Endodermal cell (in vitro differentiated cells): ENCODE measurements around the gene COL9A3. TPM values are rescaled to one million over a fixed set of nuclear protein-coding genes. Genes with fewer than 3 reads are reported as not detected.

ENCODE experiments used
- DNase-seq: peaks from one replicate; pipeline ENCODE4 v3.0.0-alpha.2; 2017
- H3K27ac ChIP-seq: 2 replicates; pipeline ENCODE4 v1.5.1; 2013; ENCODE audit warnings: mild to moderate bottlenecking, low read depth, low read length, moderate library complexity
- H3K27me3 ChIP-seq: 2 replicates; pipeline ENCODE4 v1.6.1; 2013; ENCODE audit warnings: mild to moderate bottlenecking, low read length, moderate library complexity; ENCODE audit not compliant: insufficient read depth, control insufficient read depth, poor library complexity, severe bottlenecking
- H3K36me3 ChIP-seq: 2 replicates; pipeline ENCODE4 v1.7.0; 2013; ENCODE audit warnings: mild to moderate bottlenecking, low read length, moderate library complexity; ENCODE audit not compliant: control insufficient read depth, insufficient read depth
- H3K4me1 ChIP-seq: one replicate; pipeline ENCODE4 v1.7.0; 2013; ENCODE audit warnings: low read length; ENCODE audit not compliant: control insufficient read depth, insufficient read depth
- H3K4me3 ChIP-seq: 2 replicates; pipeline ENCODE4 v1.5.1; 2013; ENCODE audit warnings: mild to moderate bottlenecking, low read length, moderate library complexity
- H3K9ac ChIP-seq: 2 replicates; pipeline ENCODE4 v1.6.1; 2013; ENCODE audit warnings: mild to moderate bottlenecking, low read length, moderate library complexity; ENCODE audit not compliant: poor library complexity, severe bottlenecking; ENCODE audit errors: extremely low read depth
- H3K9me3 ChIP-seq: 2 replicates; pipeline ENCODE4 v1.6.1; 2013; ENCODE audit warnings: mild to moderate bottlenecking, low read length, moderate library complexity; ENCODE audit not compliant: control insufficient read depth
- H3K27ac Mint-ChIP-seq: 2 replicates; pipeline ENCODE4 v1.8.0; 2020; ENCODE audit warnings: mixed read lengths
- H3K27me3 Mint-ChIP-seq: 2 replicates; pipeline ENCODE4 v1.8.0; 2021; ENCODE audit warnings: mild to moderate bottlenecking, mixed read lengths; ENCODE audit not compliant: insufficient read depth
- H3K36me3 Mint-ChIP-seq: 2 replicates; pipeline ENCODE4 v1.8.0; 2020; ENCODE audit warnings: low read depth, mixed read lengths
- H3K4me1 Mint-ChIP-seq: 2 replicates; pipeline ENCODE4 v1.8.0; 2020; ENCODE audit warnings: mixed read lengths
- H3K4me3 Mint-ChIP-seq: 2 replicates; pipeline ENCODE4 v1.8.0; 2020; ENCODE audit warnings: mild to moderate bottlenecking, moderate library complexity, mixed read lengths
- H3K9me3 Mint-ChIP-seq: 2 replicates; pipeline ENCODE4 v1.8.0; 2020; ENCODE audit warnings: mild to moderate bottlenecking, mixed read lengths
- WGBS, 2 experiments: methylation state at CpG; one replicate each; pipeline versions ENCODE4 v1.1.5 to v1.1.7; 2013; ENCODE audit warnings: missing lambda C conversion rate in 2 of 2, mixed read lengths in 1 of 2; ENCODE audit not compliant: insufficient coverage in 1 of 2, insufficient read length in 1 of 2; 5-methylcytosine and 5-hydroxymethylcytosine counted together
- total RNA-seq, 2 donors: library from RNA; stranded (reverse); fragmentation: NEBNext Ultra II Directional in 1 of 2; extraction: Animal tissue kit (Norgen Biotek cat#: 25700) in 1 of 2; gene quantifications; 2 replicates in 1 of 2; 3 replicates in 1 of 2; pipeline ENCODE4 v1.2.1, GENCODE V29; 2021
- TF ChIP-seq, protein P1 (sequence below): fragments of 200-600 bp; sonication (generic); conservative IDR thresholded peaks from 2 replicates; pipeline ENCODE4 v1.5.0; 2021; ENCODE audit warnings: antibody characterized with exemption, mild to moderate bottlenecking

COL9A3 gene
- total RNA-seq, 2 donors from 2014 or later, result 48.9 to 133 TPM

DNA sequence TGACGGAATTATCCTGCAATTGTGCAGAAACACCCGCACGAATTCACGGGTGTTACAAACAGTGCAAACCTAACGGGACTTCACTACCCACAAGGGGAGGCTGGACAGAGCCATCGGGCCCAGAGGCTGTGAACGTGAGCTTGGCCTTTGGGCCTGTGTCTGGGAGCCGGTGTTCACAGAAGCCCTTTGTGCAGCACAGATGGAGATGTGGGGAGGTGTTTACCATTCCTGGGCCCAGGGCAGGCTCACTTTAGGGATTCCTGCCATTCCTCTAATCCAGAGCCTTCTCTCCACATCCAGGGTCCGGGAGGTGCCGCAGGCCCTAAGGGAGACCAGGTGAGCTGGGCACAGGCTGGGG lies 15.0 kb downstream of the COL9A3 start:
- Histone ChIP-seq H3K4me1 (no peaks in the 10 kb centered on the region), H3K9me3 (no peaks in the 10 kb centered on the region), H3K36me3 (peaks cover 45% of the 10 kb centered on the region), H3K27me3 (no peaks in the 10 kb centered on the region), H3K9ac (no peak overlapping the region), H3K4me3 (no peak overlapping the region), H3K27ac (peak overlapping the region; percentile 53)
- H3K4me3 Mint-ChIP-seq, result no peak overlapping the region
- peak overlapping the region; percentile 72 for H3K27ac Mint-ChIP-seq
- DNase-seq, result peak; percentile 61
- H3K4me1 Mint-ChIP-seq, result peaks cover 12% of the 10 kb centered on the region
- no peaks in the 10 kb centered on the region for H3K9me3 Mint-ChIP-seq
- H3K36me3 Mint-ChIP-seq, result peaks cover 10% of the 10 kb centered on the region
- TF ChIP-seq, protein P1, sequence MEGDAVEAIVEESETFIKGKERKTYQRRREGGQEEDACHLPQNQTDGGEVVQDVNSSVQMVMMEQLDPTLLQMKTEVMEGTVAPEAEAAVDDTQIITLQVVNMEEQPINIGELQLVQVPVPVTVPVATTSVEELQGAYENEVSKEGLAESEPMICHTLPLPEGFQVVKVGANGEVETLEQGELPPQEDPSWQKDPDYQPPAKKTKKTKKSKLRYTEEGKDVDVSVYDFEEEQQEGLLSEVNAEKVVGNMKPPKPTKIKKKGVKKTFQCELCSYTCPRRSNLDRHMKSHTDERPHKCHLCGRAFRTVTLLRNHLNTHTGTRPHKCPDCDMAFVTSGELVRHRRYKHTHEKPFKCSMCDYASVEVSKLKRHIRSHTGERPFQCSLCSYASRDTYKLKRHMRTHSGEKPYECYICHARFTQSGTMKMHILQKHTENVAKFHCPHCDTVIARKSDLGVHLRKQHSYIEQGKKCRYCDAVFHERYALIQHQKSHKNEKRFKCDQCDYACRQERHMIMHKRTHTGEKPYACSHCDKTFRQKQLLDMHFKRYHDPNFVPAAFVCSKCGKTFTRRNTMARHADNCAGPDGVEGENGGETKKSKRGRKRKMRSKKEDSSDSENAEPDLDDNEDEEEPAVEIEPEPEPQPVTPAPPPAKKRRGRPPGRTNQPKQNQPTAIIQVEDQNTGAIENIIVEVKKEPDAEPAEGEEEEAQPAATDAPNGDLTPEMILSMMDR, result no peak
- no peaks in the 10 kb centered on the region for H3K27me3 Mint-ChIP-seq
- 93% methylated on average over 3 to 10 of the region's 10 CpGs for WGBS, 2 experiments

DNA sequence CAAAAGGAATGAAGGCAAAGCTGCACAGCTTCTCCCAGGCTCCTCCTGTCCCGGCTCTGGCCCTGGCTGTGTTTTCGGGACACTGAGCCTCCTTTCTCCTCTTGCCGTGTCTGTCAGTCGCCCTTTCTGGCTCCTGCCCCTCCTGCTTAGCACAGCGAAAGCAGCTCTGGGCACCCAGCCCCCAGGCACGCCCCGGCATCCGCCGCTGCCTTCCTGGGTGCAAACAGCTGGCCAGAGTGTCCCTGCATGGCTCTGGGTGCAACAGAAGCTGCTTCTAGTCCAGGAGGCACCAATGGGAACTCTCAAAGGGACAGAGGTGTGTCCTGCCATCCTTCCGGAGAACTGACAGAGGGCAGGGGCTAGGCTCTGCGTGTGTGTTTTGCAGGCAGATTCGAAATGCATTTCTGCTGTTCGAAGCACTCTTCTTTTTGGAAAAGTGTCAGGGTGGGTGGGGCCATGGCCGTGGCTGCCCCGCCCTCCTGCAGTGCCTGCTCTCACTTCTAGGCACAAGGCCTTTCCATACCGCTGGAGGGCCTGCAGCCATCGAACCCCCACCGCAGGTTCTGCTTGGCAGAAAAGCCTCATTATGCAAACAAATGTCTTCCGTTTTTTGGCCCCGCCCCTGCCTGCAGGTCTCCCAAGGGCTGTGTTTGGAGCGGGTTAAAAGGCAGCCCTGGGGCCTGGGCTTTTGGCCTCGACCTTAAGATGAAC lies 15.5 kb downstream of the COL9A3 start:
- Mint-ChIP-seq H3K36me3 (peaks cover 13% of the 10 kb centered on the region), H3K27ac (no peak overlapping the region), H3K4me1 (peaks cover 12% of the 10 kb centered on the region), H3K4me3 (no peak overlapping the region), H3K27me3 (no peaks in the 10 kb centered on the region), H3K9me3 (no peaks in the 10 kb centered on the region)
- TF ChIP-seq, protein P1, result no peak
- no peak overlapping the region for H3K4me3 ChIP-seq
- peaks cover 47% of the 10 kb centered on the region for H3K36me3 ChIP-seq
- H3K27me3 ChIP-seq, result no peaks in the 10 kb centered on the region
- WGBS, 2 experiments, result 61 to 75% methylated on average over 18 to 22 of the region's 22 CpGs
- H3K4me1 ChIP-seq, result no peaks in the 10 kb centered on the region
- H3K9ac ChIP-seq, result no peak overlapping the region
- peak; percentile 88 for DNase-seq
- no peaks in the 10 kb centered on the region for H3K9me3 ChIP-seq
- peak overlapping the region; percentile 53 for H3K27ac ChIP-seq

DNA sequence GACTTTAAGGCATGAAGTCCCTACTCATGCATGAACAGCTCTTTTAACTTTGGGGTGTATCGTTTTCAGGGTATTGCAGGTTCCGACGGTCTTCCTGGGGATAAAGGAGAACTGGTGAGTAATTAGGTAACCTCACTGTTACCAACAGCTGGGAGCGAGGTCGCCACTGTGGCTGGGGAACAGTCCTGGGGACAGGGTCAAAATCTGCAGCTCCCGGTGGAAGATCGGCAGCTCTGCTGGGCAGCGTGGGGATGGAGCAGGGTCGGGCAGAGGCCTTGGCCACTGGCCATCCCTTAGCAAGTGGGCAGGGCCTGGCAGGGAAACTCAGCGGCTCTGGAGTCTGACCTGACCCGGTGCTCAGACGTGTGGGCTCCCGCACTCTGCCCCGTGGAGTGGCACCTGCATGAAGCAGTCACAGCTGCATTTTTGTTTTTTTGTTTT lies 16.1 kb downstream of the COL9A3 start:
- Histone ChIP-seq H3K36me3 (peaks cover 52% of the 10 kb centered on the region), H3K27ac (no peak overlapping the region), H3K27me3 (no peaks in the 10 kb centered on the region), H3K4me3 (no peak overlapping the region), H3K9me3 (no peaks in the 10 kb centered on the region), H3K4me1 (no peaks in the 10 kb centered on the region), H3K9ac (no peak overlapping the region)
- Mint-ChIP-seq H3K9me3 (no peaks in the 10 kb centered on the region), H3K27me3 (no peaks in the 10 kb centered on the region), H3K27ac (peak overlapping the region; percentile 21), H3K36me3 (peaks cover 17% of the 10 kb centered on the region), H3K4me1 (peaks cover 12% of the 10 kb centered on the region), H3K4me3 (no peak overlapping the region)
- peak; percentile 52 for DNase-seq
- 91 to 95% methylated on average over 9 to 14 of the region's 14 CpGs for WGBS, 2 experiments
- TF ChIP-seq, protein P1, result no peak
